Measurements from ENCODE around the gene FBXW7. TPM values are rescaled to one million over a fixed set of nuclear protein-coding genes. Genes with fewer than 3 reads are reported as not detected.

Gene FBXW7
- total RNA-seq, 1 experiment from 2014 or later: 27.1 TPM

DNA sequence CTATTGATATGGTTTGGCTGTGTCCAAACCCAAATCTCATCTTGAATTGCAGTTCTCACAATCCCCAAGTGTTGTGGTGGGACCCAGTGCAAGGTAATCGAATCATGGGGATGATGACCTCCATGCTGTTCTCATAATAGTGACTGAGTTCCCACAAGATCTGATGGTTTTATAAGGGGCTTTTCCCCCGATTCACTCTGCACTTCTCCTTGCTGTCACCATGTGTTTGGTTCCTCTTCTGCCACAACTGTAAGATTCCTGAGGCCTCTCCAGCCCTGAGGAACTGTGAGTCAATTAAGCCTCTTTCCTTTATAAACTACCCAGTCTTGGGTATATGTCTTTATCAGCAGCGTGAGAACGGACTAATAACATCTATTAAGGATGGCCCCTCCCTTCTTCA, 68.8 kb downstream of the FBXW7 start:
- no peaks in the 10 kb centered on the region for H3K27me3 ChIP-seq (ENCODE audit: insufficient read depth, low read length)
- 0 out of 2 replicates have a peak, but pooled peaks cover 2% of the 10 kb centered on the region for H3K79me2 ChIP-seq (ENCODE audit: insufficient read depth, low read length)
- peaks cover 4% of the 10 kb centered on the region for H3K79me1 ChIP-seq (ENCODE audit: insufficient read depth, low read depth, low read length, poor library complexity, severe bottlenecking)
- no peak overlapping the region for H2AFZ ChIP-seq (ENCODE audit: low read length)
- WGBS (ENCODE audit: extremely low coverage, insufficient read length, low lambda C conversion rate): no CpG with 5 or more reads among the region's 4 CpGs
- H2BK15ac ChIP-seq (ENCODE audit: low read depth, low read length): no peak overlapping the region
- no peak overlapping the region for H3K18ac ChIP-seq (ENCODE audit: insufficient read length, low read depth, low read length)
- H3K4ac ChIP-seq (ENCODE audit: low read depth, low read length): no peak overlapping the region
- H3K9ac ChIP-seq (ENCODE audit: extremely low read depth, insufficient read length, low read length): no peak overlapping the region
- no peak for DNase-seq
- no peak overlapping the region for H3K27ac ChIP-seq (ENCODE audit: insufficient read length, low read depth, low read length)
- Mint-ChIP-seq H3K27ac (no peak overlapping the region), H3K36me3 (ENCODE audit: insufficient read depth in 1 of 3, low read depth in 3 of 3) (no peaks in the 10 kb centered on the region), H3K4me1 (peaks cover 0 to 8% of the 10 kb centered on the region in 2 experiments; a peak in 2 of 4 replicates), H3K9me3 (no peaks in the 10 kb centered on the region), H3K27me3 (ENCODE audit: low read depth) (no peaks in the 10 kb centered on the region), H3K4me3 (no peak overlapping the region)
- H4K8ac ChIP-seq (replicated peaks; ENCODE audit: insufficient read length, low read depth, low read length): no peak overlapping the region
- no peaks in the 10 kb centered on the region for H3K4me1 ChIP-seq (ENCODE audit: insufficient read depth, low read length)
- H4K20me1 ChIP-seq (ENCODE audit: control insufficient read depth, insufficient read depth, insufficient read length): no peaks in the 10 kb centered on the region
- H3K14ac ChIP-seq (ENCODE audit: insufficient read depth, low read length): no peak overlapping the region
- no peak overlapping the region for H3T11ph ChIP-seq (ENCODE audit: low read length)
- no peak overlapping the region for H2BK5ac ChIP-seq (ENCODE audit: insufficient read length, low read length)
- no peak overlapping the region for H3K4me2 ChIP-seq (ENCODE audit: insufficient read depth, insufficient read length, low read length)
- no peak overlapping the region for H2BK20ac ChIP-seq (ENCODE audit: low read depth, low read length, poor library complexity, severe bottlenecking)
- H2BK120ac ChIP-seq (ENCODE audit: low read depth, low read length, poor library complexity, severe bottlenecking): no peak overlapping the region
- no peak overlapping the region for H3K23ac ChIP-seq (ENCODE audit: insufficient read length, low read depth, low read length)
- H4K5ac ChIP-seq (ENCODE audit: insufficient read length, low read depth, low read length): no peak overlapping the region
- no peak overlapping the region for H4K91ac ChIP-seq (ENCODE audit: insufficient read length, low read depth, low read length)
- H2AK5ac ChIP-seq (ENCODE audit: insufficient read length, low read length): no peak overlapping the region
- H3K23me2 ChIP-seq (ENCODE audit: insufficient read length, low read depth, low read length, poor library complexity, severe bottlenecking): no peaks in the 10 kb centered on the region
- no peak overlapping the region for H3K56ac ChIP-seq (ENCODE audit: insufficient read length, low read depth, low read length)
- H3K9me3 ChIP-seq (ENCODE audit: control insufficient read depth, low read depth, low read length): no peaks in the 10 kb centered on the region
- TF ChIP-seq, protein P1, sequence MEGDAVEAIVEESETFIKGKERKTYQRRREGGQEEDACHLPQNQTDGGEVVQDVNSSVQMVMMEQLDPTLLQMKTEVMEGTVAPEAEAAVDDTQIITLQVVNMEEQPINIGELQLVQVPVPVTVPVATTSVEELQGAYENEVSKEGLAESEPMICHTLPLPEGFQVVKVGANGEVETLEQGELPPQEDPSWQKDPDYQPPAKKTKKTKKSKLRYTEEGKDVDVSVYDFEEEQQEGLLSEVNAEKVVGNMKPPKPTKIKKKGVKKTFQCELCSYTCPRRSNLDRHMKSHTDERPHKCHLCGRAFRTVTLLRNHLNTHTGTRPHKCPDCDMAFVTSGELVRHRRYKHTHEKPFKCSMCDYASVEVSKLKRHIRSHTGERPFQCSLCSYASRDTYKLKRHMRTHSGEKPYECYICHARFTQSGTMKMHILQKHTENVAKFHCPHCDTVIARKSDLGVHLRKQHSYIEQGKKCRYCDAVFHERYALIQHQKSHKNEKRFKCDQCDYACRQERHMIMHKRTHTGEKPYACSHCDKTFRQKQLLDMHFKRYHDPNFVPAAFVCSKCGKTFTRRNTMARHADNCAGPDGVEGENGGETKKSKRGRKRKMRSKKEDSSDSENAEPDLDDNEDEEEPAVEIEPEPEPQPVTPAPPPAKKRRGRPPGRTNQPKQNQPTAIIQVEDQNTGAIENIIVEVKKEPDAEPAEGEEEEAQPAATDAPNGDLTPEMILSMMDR (conservative IDR thresholded peaks at IDR 0.05): no peak
- H2BK12ac ChIP-seq (ENCODE audit: insufficient read length, low read depth, low read length): no peak overlapping the region
